ENCODE results near the gene EIF5AL1. TPM values are rescaled to one million over a fixed set of nuclear protein-coding genes. Genes with fewer than 3 reads are reported as not detected.

Gene EIF5AL1
- total and polyA plus RNA-seq, 2 of the 8 experiments (the other 6 are each of a cell fraction or from before 2014, with no cell fraction given): 1.7 to 2.2 TPM

Small RNA genes lying within 50 kb of the gene (small RNA-seq; reads per million reads assigned to genes)
- not detected for gene BX248123.2 (ENCODE audit: insufficient read depth)
- not detected for gene RPS12P18 (ENCODE audit: insufficient read depth)

Other genes with a start within 250 kb of the EIF5AL1 start
- gene PPIF, start 165.1 kb upstream of the EIF5AL1 start, total RNA-seq (2021; fragmentation: NEBNext Ultra II Directional; extraction: Animal tissue kit (Norgen Biotek cat#: 25700)): 70.2 and 74.9 TPM in 2 replicates
- gene PPIF, start 165.1 kb upstream of the EIF5AL1 start, polyA plus RNA-seq (2011; rRNA removed): 77.6 and 107 TPM in 2 replicates
- 6.2 and 6.9 TPM in 2 replicates for gene ZCCHC24, start 66.9 kb upstream of the EIF5AL1 start, total RNA-seq (2021; fragmentation: NEBNext Ultra II Directional; extraction: Animal tissue kit (Norgen Biotek cat#: 25700))
- 3.9 and 5.8 TPM in 2 replicates for gene ZCCHC24, start 66.9 kb upstream of the EIF5AL1 start, polyA plus RNA-seq (2011; rRNA removed)
- gene SFTPA2, start 47.9 kb downstream of the EIF5AL1 start, total RNA-seq (2021; fragmentation: NEBNext Ultra II Directional; extraction: Animal tissue kit (Norgen Biotek cat#: 25700)): not detected in 2 replicates
- not detected in 2 replicates for gene SFTPA2, start 47.9 kb downstream of the EIF5AL1 start, polyA plus RNA-seq (2011; rRNA removed)
- not detected in 2 replicates for gene SFTPA1, start 98.4 kb downstream of the EIF5AL1 start, total RNA-seq (2021; fragmentation: NEBNext Ultra II Directional; extraction: Animal tissue kit (Norgen Biotek cat#: 25700))
- not detected in 2 replicates for gene SFTPA1, start 98.4 kb downstream of the EIF5AL1 start, polyA plus RNA-seq (2011; rRNA removed)
- gene NUTM2B, start 190.7 kb downstream of the EIF5AL1 start, total RNA-seq (2021; fragmentation: NEBNext Ultra II Directional; extraction: Animal tissue kit (Norgen Biotek cat#: 25700)): 0.17 and 0.44 TPM in 2 replicates
- gene NUTM2B, start 190.7 kb downstream of the EIF5AL1 start, polyA plus RNA-seq (2011; rRNA removed): 0.20 and 0.27 TPM in 2 replicates